ENCODE data around the gene SLC24A3.

The SLC24A3 gene

GRCh38 chr20:19501476-19502115 is 289.2 kb downstream of the SLC24A3 start:
- H3K4me3 ChIP-seq (replicated peaks; ENCODE audit: low read depth, low read length) = no peak overlapping the region
- no peak for TF ChIP-seq CTCF (IDR thresholded peaks at IDR 0.05; ENCODE audit: low read length, missing control alignments)
- no peak for DNase-seq (ENCODE audit: low read depth)

- H3K4me3 ChIP-seq (replicated peaks; ENCODE audit: low read depth, low read length) = no peak overlapping the region
- DNase-seq (ENCODE audit: low read depth) = no peak
- TF ChIP-seq CTCF (IDR thresholded peaks at IDR 0.05; ENCODE audit: low read length, missing control alignments) = no peak
Observed at GRCh38 chr20:19502169-19502568, 289.7 kb downstream of the SLC24A3 start.

DNA sequence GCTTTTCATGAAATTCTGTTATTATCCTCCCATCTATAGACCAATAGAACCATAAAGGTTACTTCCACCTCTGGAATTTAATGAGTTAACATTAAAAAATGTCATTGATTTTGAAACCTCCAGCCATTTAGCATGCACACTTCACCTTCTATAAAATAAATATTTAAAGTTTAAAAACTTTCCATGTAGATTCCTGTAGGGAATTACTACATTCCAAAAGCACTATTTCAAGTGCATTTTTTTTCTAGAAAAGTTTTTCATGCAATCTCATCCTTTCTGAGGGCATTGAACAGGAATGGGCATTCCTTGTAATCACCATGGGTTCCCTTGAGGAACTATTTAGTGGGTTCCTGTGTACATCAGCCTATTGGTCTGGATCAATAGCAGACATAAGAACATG is 291.8 kb downstream of the SLC24A3 start:
- DNase-seq (ENCODE audit: low read depth) = no peak
- no peak for TF ChIP-seq CTCF (IDR thresholded peaks at IDR 0.05; ENCODE audit: low read length, missing control alignments)
- no peak overlapping the region for H3K4me3 ChIP-seq (replicated peaks; ENCODE audit: low read depth, low read length)

GRCh38 chr20:19506021-19506420 is 293.6 kb downstream of the SLC24A3 start:
- TF ChIP-seq CTCF (IDR thresholded peaks at IDR 0.05; ENCODE audit: low read length, missing control alignments) = no peak
- no peak for DNase-seq (ENCODE audit: low read depth)
- H3K4me3 ChIP-seq (replicated peaks; ENCODE audit: low read depth, low read length) = no peak overlapping the region

DNA sequence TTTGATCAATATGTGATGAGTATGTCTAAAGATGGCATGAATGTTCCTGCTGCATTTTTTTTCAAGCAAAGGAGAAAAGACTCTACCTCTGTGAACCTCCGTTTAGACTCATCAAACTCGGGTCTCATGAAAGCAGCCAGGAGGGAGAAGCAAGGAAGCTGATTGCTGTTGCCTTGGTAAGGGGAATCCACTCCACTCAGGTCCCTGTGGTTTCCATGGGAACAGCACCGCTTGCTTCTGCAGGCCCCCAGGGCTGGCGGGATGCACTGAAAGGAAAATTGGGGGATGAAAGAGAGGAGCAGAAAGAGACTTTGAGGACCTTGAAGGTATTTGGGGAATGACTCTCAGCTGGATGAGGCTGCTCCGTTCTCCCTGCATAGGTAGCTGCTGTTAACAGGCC is 296.0 kb downstream of the SLC24A3 start:
- no peak for TF ChIP-seq CTCF (IDR thresholded peaks at IDR 0.05; ENCODE audit: low read length, missing control alignments)
- no peak for DNase-seq (ENCODE audit: low read depth)
- no peak overlapping the region for H3K4me3 ChIP-seq (replicated peaks; ENCODE audit: low read depth, low read length)

DNA sequence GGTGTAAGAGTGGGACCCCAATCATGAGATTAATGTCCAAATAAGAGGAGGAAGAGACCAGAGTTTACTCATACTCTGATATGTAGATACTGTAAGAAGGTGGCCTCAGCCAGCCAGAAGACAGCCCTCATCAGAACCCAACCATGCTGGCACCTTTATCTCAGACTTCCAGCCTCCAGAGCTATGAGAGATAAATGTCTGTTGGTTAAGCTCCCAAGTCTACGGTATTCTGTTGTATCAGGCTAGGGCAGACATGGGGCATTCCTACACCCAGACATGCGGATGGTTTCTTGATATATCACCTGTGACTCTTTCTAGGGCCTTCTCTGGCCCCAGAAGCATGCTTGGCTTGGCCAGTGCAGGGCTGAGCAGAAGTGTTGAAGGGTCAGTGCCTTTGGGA is 298.2 kb downstream of the SLC24A3 start:
- no peak for TF ChIP-seq CTCF (IDR thresholded peaks at IDR 0.05; ENCODE audit: low read length, missing control alignments)
- H3K4me3 ChIP-seq (replicated peaks; ENCODE audit: low read depth, low read length) = no peak overlapping the region
- no peak for DNase-seq (ENCODE audit: low read depth)

DNA sequence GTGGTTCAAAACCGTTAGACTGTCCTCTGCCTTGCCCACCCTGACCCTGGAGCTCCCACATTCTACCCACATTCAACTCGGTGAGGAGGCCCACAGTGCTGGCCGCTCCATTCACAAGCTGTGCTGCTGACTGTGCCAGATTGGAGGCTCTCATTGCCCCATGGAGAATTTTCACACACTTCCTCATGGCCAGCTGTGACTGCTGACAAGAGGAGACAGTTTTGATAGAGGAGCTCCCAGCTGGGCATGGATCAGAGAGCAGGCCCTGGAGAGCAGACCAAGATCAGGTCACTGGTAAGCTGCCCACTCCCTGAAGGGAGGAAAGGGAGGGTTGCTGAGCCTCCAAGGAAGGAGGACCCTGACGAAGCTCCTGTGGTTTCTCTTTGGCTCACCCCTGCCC is 299.5 kb downstream of the SLC24A3 start:
- TF ChIP-seq CTCF (IDR thresholded peaks at IDR 0.05; ENCODE audit: low read length, missing control alignments) = no peak
- no peak overlapping the region for H3K4me3 ChIP-seq (replicated peaks; ENCODE audit: low read depth, low read length)

More for the DNA sequence above, 299.5 kb downstream of the SLC24A3 start:
- DNase-seq (ENCODE audit: low read depth) = no peak

Data from fibroblast of pulmonary artery (primary cell).